ENCODE measurements around the gene IQCE. TPM values are rescaled to one million over a fixed set of nuclear protein-coding genes. Genes with fewer than 3 reads are reported as not detected.
"Not testable (repeated sequence)": the region's sequence is repeated elsewhere in the genome, so short reads cannot be mapped to it uniquely, and the experiment has no call there.

IQCE gene
- total and polyA plus RNA-seq, 2 donors from 2014 or later = 6.1 to 27.8 TPM

GRCh38 chr7:2533566-2533965, 25.2 kb upstream of the IQCE start:
- H3K27ac ChIP-seq (ENCODE audit: low read depth in 2 of 2, low read length in 2 of 2); H3K36me3 ChIP-seq (ENCODE audit: control insufficient read depth in 2 of 3, insufficient read depth in 3 of 3, low read length in 3 of 3); H3K4me3 ChIP-seq (ENCODE audit: low read length in 3 of 3); H3K9me3 ChIP-seq (ENCODE audit: control insufficient read depth in 2 of 3, insufficient read depth in 1 of 3, low read length in 3 of 3); DNase-seq; intact Hi-C loops (cut with DNase I); H3K4me1 ChIP-seq (ENCODE audit: control insufficient read depth in 2 of 3, insufficient read depth in 2 of 3, low read depth in 1 of 3, low read length in 3 of 3); FAIRE-seq; H3K9ac ChIP-seq (ENCODE audit: low read length in 3 of 3); H3K27me3 ChIP-seq (ENCODE audit: control insufficient read depth, insufficient read depth, low read length): not testable (repeated sequence)

- H3K27me3 ChIP-seq (ENCODE audit: control insufficient read depth, insufficient read depth, low read length); H3K9me3 ChIP-seq (ENCODE audit: control insufficient read depth in 2 of 3, insufficient read depth in 1 of 3, low read length in 3 of 3); FAIRE-seq; H3K9ac ChIP-seq (ENCODE audit: low read length in 3 of 3); H3K36me3 ChIP-seq (ENCODE audit: control insufficient read depth in 2 of 3, insufficient read depth in 3 of 3, low read length in 3 of 3); intact Hi-C loops (cut with DNase I); DNase-seq; H3K4me3 ChIP-seq (ENCODE audit: low read length in 3 of 3); H3K4me1 ChIP-seq (ENCODE audit: control insufficient read depth in 2 of 3, insufficient read depth in 2 of 3, low read depth in 1 of 3, low read length in 3 of 3); H3K27ac ChIP-seq (ENCODE audit: low read depth in 2 of 2, low read length in 2 of 2): not testable (repeated sequence)
Observed at GRCh38 chr7:2534214-2534613, 24.6 kb upstream of the IQCE start.

GRCh38 chr7:2535872-2536627, 22.7 kb upstream of the IQCE start:
- FAIRE-seq; H3K9ac ChIP-seq (ENCODE audit: low read length in 3 of 3); H3K36me3 ChIP-seq (ENCODE audit: control insufficient read depth in 2 of 3, insufficient read depth in 3 of 3, low read length in 3 of 3); H3K4me1 ChIP-seq (ENCODE audit: control insufficient read depth in 2 of 3, insufficient read depth in 2 of 3, low read depth in 1 of 3, low read length in 3 of 3); H3K27me3 ChIP-seq (ENCODE audit: control insufficient read depth, insufficient read depth, low read length); H3K27ac ChIP-seq (ENCODE audit: low read depth in 2 of 2, low read length in 2 of 2); H3K4me3 ChIP-seq (ENCODE audit: low read length in 3 of 3); intact Hi-C loops (cut with DNase I); H3K9me3 ChIP-seq (ENCODE audit: control insufficient read depth in 2 of 3, insufficient read depth in 1 of 3, low read length in 3 of 3): not testable (repeated sequence)
- DNase-seq = peak in 1 of 5 donors; percentile 39

- H3K27me3 ChIP-seq (ENCODE audit: control insufficient read depth, insufficient read depth, low read length) = no peaks in the 10 kb centered on the region
- H3K36me3 ChIP-seq (ENCODE audit: control insufficient read depth in 2 of 3, insufficient read depth in 3 of 3, low read length in 3 of 3) = peaks cover 0 to 2% (median 0%) of the 10 kb centered on the region in 3 donors
- peak in 3 of 5 donors; percentile 6 to 74 (median 30) for DNase-seq
Observed at GRCh38 chr7:2537981-2538851, 20.6 kb upstream of the IQCE start.

More at GRCh38 chr7:2537981-2538851, 20.6 kb upstream of the IQCE start:
- Histone ChIP-seq H3K27ac (ENCODE audit: low read depth in 2 of 2, low read length in 2 of 2) (no peak overlapping the region), H3K9me3 (ENCODE audit: control insufficient read depth in 2 of 3, insufficient read depth in 1 of 3, low read length in 3 of 3) (no peaks in the 10 kb centered on the region), H3K9ac (ENCODE audit: low read length in 3 of 3) (no peak overlapping the region), H3K4me3 (ENCODE audit: low read length in 3 of 3) (no peak overlapping the region), H3K4me1 (ENCODE audit: control insufficient read depth in 2 of 3, insufficient read depth in 2 of 3, low read depth in 1 of 3, low read length in 3 of 3) (no peaks in the 10 kb centered on the region)
- intact Hi-C loops (cut with DNase I) = no loop called here
- no peak for TF ChIP-seq CTCF (IDR thresholded peaks at IDR 0.05; ENCODE audit: borderline replicate concordance, extremely low read depth, insufficient read depth)
- FAIRE-seq = no peak

All from kidney (tissue), 14 donors.